Upper lobe of left lung (tissue), 4 donors: ENCODE measurements around the gene KCNK13.

Experiments used
- CTCF ChIP-seq, 6 experiments: fragments of 450-650 bp in 4 of 6; fragments of 200-600 bp in 2 of 6; sonication (generic) in 2 of 6; IDR thresholded peaks; one replicate each; pipeline ENCODE4 v1.5.1; 2016 to 2019; ENCODE audit warnings: antibody characterized with exemption in 6 of 6
- EP300 ChIP-seq, 4 donors: sonication (generic); formaldehyde crosslinking; IDR thresholded peaks; one replicate each; pipeline ENCODE4 v1.5.1; 2017; ENCODE audit warnings: antibody characterized with exemption in 4 of 4, control low read depth in 2 of 4
- POLR2A ChIP-seq, 4 donors: fragments of 450-650 bp; IDR thresholded peaks; one replicate each; pipeline ENCODE4 v1.5.1; 2016 to 2017; ENCODE audit warnings: antibody characterized with exemption in 4 of 4, mild to moderate bottlenecking in 2 of 4

DNA sequence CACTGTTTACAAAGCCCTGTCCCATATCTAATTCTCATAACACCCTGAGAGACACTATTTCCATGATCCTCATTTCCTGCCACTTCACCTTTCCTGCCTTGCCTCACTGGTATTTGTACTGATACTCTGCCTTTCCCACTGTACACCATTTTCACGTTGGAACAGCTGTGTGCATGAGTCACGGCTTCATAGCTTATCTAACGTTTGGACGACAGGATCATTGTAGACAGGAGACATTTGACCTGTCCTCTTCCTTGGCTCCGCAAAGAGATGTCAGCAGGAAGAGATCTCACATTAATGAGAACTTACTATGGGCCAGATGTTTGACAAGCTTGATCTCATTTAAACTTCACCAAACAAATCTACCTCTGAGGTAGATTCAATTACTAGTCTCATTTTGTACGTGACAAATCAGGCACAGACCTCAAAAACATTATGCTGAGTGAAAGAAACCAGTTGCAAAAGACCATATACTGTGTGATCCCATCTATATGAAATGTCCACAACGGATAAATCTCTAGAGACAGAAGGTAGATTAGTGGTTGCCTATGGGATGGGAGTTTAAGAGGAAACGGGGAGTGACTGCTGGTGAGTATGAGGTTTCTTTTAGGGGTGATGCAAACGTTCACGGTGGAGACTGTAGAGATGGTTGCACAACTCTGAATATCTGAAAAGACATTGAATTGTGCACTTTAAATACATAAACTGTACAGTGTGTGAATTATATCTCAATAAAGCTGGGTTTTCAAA is 71.2 kb downstream of the KCNK13 start:
- TF ChIP-seq EP300 (IDR thresholded peaks at IDR 0.05) (no peak), CTCF (IDR thresholded peaks at IDR 0.05) (no peak), POLR2A (IDR thresholded peaks at IDR 0.05) (no peak)
